Adrenal gland (tissue), 5 donors: ENCODE data around the gene GFOD1.
"Not testable (repeated sequence)": the region's sequence is repeated elsewhere in the genome, so short reads cannot be mapped to it uniquely, and the experiment has no call there.

ENCODE experiments used
- POLR2A ChIP-seq, 2 donors: fragments of 450-650 bp; IDR thresholded peaks; one replicate each; pipeline ENCODE4 v1.6.1; 2017; ENCODE audit warnings: antibody characterized with exemption in 2 of 2, mild to moderate bottlenecking in 2 of 2, moderate library complexity in 1 of 2
- TF ChIP-seq, protein P1 (sequence below), 6 experiments: fragments of 450-650 bp in 4 of 6; fragments of 200-600 bp in 2 of 6; sonication (generic) in 1 of 6; IDR thresholded peaks; 1 replicate in 5 of 6; 2 replicates in 1 of 6; pipeline versions ENCODE4 v1.5.1 to v1.8.0; 2016 to 2021; ENCODE audit warnings: antibody characterized with exemption in 6 of 6, mild to moderate bottlenecking in 2 of 6, moderate library complexity in 1 of 6
- donor health status: DM: no; HTN: no; CAD: no.

DNA sequence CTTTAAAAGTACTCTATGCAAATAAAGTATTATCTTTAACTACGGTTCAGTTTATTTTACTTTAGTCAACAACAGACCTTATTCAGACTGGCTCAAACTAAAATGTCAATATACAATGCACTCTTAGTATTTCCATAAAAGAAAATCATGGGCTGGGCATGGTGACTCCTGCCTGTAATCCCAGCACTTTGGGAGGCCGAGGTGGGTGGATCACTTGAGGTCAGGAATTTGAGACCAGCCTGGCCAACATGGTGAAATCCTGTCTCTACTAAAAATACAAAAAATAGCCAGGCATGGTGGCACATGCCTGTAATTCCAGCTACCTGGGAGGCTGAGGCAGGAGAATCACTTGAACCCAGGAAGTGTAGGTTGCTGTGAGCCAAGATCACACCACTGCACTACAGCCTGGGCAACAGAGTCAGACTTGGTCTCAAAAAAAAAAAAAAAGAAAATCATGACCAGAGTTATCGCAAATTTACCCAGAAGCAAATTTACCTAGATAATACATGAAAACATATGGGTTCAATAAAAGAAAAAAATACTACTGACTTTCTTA is 161.3 kb downstream of the GFOD1 start:
- TF ChIP-seq, protein P1, sequence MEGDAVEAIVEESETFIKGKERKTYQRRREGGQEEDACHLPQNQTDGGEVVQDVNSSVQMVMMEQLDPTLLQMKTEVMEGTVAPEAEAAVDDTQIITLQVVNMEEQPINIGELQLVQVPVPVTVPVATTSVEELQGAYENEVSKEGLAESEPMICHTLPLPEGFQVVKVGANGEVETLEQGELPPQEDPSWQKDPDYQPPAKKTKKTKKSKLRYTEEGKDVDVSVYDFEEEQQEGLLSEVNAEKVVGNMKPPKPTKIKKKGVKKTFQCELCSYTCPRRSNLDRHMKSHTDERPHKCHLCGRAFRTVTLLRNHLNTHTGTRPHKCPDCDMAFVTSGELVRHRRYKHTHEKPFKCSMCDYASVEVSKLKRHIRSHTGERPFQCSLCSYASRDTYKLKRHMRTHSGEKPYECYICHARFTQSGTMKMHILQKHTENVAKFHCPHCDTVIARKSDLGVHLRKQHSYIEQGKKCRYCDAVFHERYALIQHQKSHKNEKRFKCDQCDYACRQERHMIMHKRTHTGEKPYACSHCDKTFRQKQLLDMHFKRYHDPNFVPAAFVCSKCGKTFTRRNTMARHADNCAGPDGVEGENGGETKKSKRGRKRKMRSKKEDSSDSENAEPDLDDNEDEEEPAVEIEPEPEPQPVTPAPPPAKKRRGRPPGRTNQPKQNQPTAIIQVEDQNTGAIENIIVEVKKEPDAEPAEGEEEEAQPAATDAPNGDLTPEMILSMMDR (IDR thresholded peaks at IDR 0.05), result not testable (repeated sequence)
- TF ChIP-seq POLR2A (IDR thresholded peaks at IDR 0.05), result not testable (repeated sequence)
